Activated CD4-positive, alpha-beta T cell treated with anti-CD3 and anti-CD28 coated beads, Interleukin-2, amount 50 U/mL, for 1 hour (primary cell): ENCODE measurements around the gene TRAF3IP1.

Experiments used
- DNase-seq: peaks from one replicate; pipeline ENCODE4 v3.0.0-alpha.2; 2020

Gene TRAF3IP1

DNA sequence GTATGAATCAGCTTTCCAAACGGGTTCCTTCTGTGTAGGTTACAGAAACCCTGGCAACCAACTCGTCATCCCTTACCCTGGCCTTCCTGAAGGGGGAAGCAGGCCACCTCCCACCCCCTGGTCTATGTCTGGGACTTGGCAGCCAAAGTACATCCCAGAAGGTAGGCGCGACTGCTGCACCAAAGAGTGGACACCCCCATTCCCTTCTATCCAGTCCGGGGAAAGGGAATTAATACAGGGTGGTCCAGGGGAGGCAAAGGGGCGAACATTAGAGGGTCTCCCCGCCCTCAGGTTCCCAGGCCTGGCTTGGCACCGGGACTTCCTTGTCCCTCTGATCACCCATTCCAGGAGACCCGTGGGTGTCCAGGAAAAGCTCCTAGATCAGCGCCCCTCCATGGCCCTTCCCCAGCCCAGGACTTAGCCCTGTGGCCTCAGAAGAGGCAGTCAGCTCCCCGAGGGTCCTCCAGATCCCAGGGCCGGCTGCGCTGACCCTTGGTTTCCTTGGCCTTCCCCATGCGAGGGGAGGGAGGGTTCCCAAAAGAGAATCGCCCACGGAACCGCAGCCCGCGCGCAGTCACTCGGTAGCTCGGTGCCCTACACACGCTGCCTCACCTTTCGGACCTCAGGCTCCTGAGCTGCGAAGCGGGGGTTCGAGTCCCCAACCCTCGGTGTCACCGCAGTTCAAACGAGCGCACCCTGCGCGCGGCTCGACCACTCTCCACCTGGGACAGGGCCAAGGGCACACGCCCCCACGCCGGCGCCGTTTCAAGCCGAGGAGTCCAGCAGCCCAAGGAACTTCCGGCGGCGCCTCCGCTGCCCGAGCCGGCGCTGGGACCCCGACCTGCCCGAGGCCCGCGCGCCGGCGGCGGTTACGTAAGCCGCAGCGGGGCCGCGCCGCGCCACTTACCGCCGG is 32.3 kb upstream of the TRAF3IP1 start, which contains the start of gene PER2:
PER2 (minus strand) TSS at position 874 of the 913 bp plus-strand sequence. CDS start 10,674 bp downstream, outside the sequence.
- DNase-seq = peak; percentile 23

DNA sequence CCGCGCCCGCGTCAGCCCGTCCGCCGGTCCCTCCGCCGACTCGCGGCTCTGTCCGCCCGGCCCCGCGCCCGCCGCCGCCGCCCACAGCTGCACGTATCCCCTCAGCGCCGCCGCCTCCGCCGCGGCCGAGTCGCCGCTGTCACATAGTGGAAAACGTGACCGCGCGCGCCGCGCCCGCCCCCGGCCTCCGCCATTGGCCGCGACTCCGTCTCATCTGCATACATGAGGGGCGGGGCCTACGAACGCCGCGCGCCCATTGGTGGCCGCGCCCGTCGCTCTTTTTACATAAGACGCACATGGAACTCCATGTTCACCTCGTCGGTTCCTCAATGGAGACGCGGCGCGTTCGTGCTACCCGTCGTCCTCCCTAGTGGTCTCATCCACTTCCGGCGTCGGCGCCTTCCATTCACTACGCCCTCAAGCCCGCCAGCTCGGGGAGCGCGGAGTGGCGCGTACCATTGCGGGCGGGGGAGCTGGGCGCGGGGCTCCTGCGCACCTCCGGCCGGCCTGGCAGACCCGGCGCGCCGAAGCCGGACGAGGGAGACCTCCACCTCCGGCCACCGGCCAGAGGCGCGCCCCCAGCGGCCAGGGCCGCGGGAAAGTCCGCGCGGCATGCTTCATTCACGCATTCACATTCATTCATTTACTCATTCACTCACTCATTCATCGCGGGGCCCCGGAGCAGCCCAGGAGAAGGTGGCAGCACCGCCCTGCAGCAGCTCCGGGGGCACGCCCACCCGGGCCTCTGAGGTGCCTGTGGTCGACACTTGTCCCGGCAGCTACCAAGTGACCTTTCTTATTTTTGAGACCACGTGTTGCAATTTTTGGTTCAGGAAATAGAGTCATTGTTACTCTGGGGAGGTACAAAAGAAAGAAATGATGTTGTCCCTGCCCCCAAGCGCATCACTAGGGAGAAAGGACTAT is 31.4 kb upstream of the TRAF3IP1 start:
- DNase-seq = peak; percentile 97

DNA sequence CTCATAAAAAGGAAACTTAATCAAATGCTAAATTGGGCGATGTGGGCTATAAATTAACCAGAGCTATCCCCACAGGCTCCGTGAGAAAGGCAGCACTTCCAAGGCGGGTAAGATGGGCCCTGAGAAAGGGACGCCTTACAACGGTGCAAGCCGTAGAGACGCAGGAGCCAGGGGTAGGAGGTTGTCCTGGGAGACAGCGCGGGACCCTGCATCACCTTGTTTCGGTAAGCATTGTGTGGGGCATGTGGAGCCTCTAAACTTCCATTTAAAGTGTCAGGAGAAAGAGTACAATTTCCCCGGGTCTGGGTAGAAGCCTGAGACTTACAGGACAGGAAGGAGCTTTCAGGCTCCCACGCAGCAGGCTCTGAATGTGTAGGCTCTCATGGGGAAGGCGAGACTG is 30.7 kb upstream of the TRAF3IP1 start:
- DNase-seq = no peak

DNA sequence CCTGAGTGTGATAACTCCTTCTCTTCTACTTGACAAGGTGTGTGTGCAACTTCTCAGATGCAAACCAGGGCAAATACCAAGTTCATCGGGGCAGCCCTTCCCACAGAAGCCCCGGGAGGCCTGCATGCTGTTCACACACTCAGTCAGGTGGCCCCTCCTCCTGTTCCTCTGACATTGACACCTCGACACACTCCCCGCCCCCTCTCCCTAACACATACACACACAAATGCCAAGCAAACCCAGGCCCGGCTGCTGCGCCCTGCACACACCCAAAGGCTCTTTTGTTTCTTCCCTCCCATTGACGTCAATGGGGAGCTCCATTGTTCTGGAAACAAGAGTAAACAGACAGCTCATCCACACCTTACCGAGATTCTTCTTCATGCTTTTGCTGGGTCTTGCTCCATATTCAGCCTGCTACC is 30.2 kb upstream of the TRAF3IP1 start:
- no peak for DNase-seq

DNA sequence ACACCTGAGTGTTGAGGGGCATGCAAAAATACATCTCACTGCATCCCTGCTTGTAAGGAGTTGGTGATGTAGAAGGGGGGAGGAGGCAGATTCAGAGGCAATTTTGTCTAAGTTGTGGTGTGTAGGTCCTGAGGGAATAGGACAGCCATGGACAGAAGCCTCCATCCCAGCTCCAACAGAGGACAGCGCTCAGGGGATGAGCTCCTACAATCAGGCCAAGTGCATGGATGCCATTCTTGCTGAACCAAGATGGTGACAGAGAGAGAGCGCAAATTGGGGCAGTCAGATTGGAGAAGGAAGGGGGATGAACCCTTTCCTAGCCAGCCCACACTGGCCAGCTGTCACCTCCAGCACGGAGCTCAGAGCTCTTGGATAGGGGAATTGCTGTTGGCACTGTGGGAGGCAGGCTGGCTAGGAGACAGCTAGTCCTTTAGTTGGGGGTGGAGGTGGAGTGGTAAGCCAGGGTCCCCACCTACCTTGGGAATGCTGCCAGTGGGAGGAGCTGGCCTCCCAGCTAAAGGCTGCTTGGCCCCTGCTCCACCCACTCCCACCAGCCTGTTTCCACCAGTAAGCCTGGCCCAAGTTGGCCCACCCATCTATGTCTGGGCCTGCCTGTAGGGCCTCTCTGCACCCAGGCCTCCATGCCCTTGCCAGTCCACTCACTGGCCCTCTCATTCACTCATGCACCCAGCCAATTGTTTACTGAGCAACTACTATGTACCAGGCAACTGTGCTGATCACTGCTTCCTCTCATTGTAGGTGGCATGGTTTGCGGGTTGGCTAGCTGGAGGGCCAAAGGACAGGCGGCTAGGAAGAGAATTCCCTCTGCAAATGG is 29.4 kb upstream of the TRAF3IP1 start:
- DNase-seq = no peak

DNA sequence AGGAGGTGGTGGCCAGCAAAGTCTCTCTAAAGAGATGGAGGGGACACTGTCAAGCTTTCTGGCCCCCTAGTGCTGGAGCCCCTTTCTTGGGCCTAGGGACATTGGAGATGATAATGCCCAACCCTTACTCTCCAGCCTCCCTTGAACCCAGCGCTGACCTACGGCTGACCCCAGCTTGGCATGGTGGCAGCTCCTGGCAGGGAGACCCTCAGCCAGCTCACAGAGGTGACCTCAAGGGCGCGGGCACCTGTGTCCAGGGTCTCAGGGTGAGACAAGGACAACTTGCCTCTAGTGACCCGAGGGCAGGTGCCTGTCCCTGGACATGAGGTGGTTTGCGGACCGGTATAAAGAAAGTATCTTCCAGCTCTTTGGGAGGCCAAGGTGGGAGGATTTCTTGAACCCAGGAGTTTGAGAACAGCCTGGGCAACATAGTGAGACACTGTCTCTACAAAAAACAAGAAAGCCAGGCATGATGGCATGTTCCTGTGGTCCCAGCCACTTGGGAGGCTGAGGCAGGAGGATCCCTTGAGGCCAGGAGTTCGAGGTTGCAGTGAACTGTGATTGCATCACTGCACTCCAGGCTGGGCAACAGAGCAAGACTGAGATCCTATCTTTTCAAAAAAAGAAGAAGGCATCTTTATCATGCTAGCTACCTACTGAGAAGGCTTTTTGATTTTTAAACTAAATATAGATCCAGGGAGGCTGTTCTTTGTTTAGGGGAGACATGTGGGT is 28.6 kb upstream of the TRAF3IP1 start:
- DNase-seq = no peak

DNA sequence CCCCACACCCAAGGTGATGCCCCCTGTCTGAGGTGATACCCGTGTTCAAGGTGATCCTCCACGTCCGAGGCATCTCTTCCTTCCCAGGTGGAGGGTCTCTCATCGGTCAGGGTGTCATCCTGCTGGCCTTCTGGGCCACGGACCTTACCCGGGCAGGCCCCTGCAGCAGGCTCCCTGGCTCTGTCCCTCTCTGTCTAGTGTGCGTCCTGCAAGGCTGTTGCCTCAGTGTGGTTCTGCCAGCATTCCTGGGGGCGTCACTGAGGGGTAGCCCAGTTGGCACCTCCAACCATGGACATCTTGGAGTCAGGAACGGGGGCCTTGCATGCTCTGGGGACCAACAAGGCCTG is 26.3 kb upstream of the TRAF3IP1 start:
- no peak for DNase-seq

DNA sequence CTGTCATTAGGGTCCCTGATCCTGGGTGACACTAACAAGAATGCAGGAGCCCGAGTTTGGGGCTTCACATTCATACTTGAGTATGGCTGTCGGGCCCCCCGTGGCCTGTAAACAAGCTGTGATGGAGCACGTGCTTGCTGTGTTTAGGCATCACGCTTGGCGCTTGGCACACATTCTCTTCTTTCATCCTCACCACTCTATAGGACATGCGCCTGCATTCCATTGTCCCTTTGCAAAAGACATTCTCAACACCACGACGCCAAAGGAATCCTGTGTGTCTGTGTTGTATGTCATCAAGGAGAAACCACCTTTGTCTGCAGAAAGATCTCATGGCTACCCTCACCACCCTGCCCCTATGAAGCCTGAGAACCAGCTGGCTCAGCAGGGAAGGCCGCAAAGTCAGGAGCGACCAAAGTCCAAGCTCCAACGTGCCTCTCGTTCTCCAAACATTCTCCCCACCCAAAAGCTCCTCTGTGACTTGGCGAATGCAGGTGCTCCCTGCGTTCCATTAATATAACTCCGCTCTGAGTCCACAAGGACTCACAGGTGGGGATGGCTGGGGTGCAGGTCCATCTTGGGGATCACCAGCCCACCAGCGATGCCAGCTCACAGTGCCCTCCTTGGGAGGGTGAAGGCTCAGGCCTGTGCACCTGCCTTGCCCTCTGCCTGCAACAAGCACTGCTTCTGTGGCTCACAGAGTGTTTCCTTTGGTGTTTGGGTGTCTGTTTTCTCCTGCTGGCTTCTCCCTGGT is 25.8 kb upstream of the TRAF3IP1 start:
- DNase-seq = no peak

DNA sequence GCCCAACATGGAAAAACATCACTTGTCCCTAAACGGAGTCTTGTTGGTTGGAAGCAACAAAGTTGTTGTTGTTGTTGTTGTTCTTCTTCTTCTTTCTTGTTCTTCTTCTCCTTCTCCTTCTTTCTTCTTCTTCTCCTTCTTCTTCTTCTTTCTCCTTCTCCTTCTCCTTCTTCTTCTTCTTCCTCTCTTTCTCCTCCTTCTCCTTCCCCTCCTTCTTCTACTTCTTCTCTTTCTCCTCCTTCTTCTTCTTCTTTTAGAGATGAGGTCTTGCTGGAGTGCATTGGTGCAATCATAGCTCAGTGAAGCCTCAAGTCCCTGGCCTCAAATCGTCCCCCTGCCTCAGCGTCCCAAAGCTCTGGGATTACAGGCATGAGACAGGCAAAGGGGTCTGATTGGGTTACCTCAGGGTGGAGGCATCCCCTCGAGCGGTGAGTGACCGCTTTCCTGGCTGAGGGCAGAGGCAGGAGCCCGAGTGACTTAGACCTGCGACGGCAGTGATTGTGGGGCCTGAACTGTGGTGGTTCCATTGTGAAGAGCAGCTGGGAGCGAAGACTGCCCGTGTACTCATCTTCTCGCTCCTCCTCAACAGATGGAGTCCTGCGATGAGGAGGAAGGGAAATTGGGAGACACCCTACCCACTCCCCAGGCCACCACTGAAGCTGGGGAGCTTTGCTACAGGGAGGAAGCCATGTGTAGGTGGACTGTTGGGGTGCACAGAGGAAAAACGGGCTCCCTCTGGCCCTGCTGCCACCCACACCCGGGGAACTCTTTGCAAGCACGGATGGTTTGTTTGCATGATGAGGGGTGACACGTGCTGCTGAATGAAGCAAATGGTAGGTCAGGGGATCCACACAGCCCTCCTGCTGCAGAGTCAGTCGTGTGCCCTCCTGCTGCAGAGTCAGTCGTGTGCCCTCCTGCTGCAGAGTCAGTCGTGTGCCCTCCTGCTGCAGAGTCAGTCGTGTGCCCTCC is 24.9 kb upstream of the TRAF3IP1 start:
- no peak for DNase-seq

DNA sequence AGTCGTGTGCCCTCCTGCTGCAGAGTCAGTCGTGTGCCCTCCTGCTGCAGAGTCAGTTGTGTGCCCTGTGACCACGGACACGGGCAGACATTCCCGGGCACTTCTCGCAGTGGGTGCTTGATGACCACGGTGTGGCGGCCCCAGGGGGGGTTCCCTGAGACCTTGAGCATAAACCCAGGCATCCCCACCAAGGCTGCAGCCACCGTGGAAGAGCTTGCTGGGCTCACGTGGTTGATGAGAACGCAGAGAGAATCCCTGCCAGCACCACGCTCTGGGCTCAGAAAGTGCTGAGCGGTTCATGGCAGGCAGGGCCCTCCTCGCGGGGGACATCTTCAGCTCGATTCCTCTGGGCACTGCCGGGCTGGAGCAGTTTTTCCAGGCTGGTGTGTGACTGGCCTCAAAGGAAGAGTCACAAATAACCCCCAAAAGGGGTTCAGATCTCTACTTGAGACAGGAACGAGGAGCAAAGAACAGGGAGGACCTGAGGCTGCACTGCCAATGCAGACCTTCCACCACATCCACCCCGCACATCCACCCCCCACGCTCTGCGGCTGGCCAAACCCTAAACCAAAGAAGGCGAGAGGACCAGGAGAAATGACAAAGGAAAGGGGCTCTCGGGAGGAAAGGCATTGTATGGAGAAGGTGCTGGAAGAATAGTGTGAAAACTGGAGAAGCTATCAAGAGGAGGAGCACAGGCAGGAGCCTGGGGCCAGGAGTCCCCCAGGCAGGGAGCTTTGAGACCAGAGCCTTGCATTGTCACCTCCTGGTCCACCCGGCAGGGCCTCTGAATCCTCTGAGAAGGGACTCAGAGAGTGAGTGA is 23.5 kb upstream of the TRAF3IP1 start:
- no peak for DNase-seq

DNA sequence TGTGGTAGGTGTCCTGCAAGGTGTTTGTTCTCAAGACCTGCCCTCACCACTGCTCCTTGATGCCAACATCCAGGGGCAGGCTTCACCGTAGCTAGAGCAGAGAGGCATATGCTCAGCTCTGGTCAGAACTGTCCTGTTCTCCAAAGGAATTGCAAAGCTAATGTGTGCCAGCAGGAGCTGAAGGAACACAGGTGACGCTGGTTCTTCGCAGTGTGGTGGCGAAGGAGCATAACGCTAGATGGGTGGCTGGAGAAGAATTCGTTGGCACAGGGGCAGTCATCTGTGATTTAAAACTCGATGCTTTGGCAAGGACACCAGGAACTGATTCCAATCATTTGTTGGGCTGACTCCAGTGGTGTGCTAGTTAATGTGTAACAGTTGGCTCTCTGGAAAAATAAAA is 20.5 kb upstream of the TRAF3IP1 start:
- DNase-seq = no peak

DNA sequence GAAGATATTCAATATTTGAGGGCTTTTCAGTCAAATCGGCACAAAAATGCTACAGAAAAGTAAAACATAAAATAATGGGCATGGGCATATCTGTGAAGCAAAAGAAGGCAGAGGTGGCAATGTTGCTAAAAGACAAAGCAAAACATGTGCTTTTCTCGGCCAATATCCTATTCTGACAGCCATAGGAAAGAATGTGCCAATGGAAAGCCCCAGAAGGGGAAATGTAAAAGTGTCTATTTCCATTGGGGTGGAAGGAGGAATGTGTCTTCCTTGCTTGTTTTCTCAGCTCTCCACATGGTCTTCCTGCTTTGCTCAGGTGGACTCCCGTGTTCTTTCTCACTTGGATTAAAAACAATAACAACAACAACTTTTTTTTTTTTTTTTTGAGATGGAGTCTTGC is 18.2 kb upstream of the TRAF3IP1 start:
- DNase-seq = no peak

DNA sequence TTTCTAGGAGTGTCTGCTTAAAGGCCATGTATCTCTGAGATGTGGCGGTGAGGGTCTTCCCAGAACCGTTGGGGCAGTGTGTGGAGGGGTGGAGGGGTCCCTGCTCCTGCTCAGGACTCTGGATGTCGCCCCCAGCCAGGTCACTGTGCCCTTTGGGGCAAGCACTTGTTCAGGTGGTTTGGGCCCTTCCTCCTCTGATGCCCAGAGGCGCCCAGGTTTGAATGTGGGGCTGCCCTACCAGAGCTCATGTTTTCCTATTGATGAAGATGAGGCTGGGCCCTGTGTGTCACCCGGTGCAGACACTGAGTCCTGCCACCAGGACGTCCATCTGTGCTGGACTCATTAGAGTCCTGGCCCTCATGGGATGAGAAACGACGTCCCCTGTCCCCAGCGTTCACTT is 17.6 kb upstream of the TRAF3IP1 start:
- DNase-seq = no peak

DNA sequence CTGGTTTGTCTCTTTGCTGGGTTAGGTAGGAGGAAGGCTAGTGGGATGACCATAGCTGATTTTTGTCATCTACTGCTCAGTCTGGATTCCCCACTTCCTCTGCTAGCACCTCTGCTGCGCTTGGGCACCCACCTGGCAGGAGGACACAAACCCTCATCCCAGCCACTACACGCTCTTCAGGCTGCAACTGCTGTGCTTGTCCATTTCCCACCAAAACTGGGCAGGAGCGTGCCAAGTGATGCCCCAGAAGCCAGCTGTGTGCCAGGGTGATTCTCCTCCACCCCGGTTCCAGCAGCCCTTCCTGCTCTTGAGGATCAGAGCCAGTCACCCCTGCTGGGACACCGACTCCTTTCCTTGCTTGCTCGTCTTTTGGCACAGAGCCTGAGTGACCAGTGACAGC is 16.2 kb upstream of the TRAF3IP1 start:
- DNase-seq = no peak

DNA sequence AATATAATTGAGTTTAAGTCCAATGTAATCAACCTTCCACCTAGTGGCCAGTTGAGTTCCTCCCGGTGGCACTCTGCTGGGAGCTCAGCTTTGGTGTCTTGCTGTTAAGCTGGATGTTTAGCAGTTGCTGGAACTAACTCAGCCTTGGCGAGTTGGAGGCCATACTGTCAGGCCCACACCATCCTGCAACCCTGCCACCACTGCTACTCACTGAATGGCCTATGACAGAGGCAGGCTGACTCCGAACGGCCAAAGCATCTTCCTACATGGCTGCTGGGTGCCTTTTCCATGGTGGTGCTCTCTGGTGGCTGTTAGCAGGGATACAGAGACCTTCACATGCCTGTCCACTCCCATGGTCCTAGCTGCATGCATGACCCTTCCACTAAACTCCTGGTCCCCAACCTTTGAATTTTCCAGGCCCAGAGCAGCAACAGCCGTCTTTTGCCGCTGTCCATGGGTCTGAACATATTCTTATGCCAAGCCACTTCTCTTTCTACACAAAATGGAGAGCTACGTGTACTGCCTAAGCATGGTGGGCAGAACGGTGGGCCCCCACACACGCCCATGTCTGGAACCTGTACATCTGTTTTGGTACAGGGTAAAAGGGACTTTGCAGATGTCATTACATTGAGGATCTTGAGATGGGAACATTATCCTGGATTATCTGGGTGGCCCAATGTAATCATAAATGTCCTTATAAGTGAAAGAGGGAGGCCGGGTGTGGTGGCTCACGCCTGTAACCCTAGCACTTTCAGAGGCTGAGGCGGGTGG is 15.0 kb upstream of the TRAF3IP1 start:
- no peak for DNase-seq

DNA sequence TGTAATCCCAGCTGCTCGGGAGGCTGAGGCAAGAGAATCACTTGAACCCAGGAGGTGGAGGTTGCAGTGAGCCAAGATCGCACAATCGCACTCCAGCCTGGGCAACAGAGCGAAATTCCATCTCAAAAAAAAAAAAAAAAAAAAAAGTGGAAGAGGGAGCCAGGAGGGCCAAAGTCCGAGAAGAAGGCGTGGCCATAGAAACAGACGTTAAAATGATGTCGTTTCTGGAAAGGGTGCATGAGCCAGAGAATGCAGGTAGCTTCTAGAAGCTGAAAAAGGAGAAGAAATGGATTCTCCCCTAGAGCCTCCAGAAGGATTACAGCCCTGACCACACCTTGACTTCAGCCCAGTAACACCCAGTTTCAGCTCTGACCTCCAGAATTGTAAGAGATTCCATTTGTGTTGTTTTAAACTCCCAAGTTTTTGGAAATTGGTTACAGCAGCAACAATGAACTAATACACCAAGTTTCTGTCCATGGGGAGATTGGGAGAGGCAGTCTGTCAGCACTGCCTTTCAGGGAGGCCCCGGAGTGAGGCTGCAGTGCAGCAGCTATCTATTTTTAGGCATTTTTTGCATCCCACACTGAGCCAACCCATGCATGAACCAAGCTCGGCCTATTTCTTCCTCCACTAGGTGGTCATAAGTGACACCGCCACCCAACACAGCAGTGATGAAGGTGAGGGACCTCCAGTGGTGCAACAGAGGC is 14.2 kb upstream of the TRAF3IP1 start:
- DNase-seq = no peak

DNA sequence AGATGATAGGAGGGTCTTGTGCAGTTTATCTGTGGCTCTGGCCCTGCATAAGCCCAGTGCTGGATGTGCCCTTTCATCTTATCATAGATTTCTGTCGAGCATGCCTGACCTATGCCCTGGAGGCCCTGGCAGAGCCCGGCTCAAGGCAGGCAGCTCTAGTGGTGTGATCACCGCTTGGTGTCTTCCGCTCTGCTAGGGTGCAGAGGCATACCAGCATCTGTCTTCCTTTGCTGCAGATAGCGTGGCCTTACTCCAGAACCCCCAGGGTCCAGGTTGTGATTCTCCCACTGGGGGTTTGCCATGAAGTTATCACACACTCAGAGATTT is 13.7 kb upstream of the TRAF3IP1 start:
- DNase-seq = no peak

DNA sequence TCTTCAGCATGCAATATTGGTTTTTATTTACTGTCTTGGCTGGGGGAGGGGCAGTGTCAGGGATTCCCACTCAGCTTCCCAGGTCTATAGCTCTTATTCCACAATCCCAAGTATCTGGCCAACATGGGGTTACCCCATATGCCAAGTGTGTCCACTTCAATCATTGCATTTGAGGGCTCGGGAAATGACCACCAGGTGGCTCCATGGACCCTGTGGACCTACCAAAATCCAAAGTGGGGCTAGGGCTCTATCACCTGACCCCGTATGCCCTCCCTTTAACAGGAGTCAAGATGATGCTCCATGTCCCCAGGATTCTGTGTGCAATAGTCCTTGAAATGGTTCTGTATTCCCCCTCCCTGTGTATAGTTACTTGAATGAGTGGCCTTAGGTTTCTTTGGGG is 12.1 kb upstream of the TRAF3IP1 start:
- DNase-seq = no peak
